GM10248 (cell line): Measurements from ENCODE around the gene ABR.

Experiments
- CTCF ChIA-PET: fragments of 300-600 bp; sonication (Branson Sonifier 250); formaldehyde crosslinking; extraction: SDS; loops from one replicate; lab custom pipeline; 2021; ENCODE audit warnings: antibody characterized with exemption; lab: Yijun Ruan, JAX
- POLR2A ChIA-PET: fragments of 350-650 bp; sonication (Branson Sonifier 250); formaldehyde crosslinking; extraction: SDS; loops from one replicate; lab custom pipeline; 2020; ENCODE audit warnings: antibody characterized with exemption; lab: Yijun Ruan, JAX
- DNase-seq: peaks from one replicate; pipeline ENCODE4 v3.0.0; 2012; ENCODE audit errors: extremely low spot score
- TF ChIP-seq, protein P1 (sequence below): IDR thresholded peaks from 2 replicates; pipeline ENCODE4 v1.5.1; 2012; ENCODE audit warnings: mild to moderate bottlenecking, low read depth; ENCODE audit errors: extremely low read depth, missing control alignments, control extremely low read depth

The ABR gene

GRCh38 chr17:1147664-1148063, 32.1 kb downstream of the ABR start:
- ChIA-PET CTCF (interaction anchor here (0.9 to 4.0 kb wide), 2 partner anchors 17 to 25 kb away, joined by 3 to 15 read pairs; no protein-coding TSS in a partner anchor), POLR2A (interaction anchor here (0.6 to 0.7 kb wide), 2 partner anchors 81 to 232 kb away, joined by 3 to 4 read pairs; no protein-coding TSS in a partner anchor)
- DNase-seq, result no peak
- TF ChIP-seq, protein P1, sequence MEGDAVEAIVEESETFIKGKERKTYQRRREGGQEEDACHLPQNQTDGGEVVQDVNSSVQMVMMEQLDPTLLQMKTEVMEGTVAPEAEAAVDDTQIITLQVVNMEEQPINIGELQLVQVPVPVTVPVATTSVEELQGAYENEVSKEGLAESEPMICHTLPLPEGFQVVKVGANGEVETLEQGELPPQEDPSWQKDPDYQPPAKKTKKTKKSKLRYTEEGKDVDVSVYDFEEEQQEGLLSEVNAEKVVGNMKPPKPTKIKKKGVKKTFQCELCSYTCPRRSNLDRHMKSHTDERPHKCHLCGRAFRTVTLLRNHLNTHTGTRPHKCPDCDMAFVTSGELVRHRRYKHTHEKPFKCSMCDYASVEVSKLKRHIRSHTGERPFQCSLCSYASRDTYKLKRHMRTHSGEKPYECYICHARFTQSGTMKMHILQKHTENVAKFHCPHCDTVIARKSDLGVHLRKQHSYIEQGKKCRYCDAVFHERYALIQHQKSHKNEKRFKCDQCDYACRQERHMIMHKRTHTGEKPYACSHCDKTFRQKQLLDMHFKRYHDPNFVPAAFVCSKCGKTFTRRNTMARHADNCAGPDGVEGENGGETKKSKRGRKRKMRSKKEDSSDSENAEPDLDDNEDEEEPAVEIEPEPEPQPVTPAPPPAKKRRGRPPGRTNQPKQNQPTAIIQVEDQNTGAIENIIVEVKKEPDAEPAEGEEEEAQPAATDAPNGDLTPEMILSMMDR, result no peak

DNA sequence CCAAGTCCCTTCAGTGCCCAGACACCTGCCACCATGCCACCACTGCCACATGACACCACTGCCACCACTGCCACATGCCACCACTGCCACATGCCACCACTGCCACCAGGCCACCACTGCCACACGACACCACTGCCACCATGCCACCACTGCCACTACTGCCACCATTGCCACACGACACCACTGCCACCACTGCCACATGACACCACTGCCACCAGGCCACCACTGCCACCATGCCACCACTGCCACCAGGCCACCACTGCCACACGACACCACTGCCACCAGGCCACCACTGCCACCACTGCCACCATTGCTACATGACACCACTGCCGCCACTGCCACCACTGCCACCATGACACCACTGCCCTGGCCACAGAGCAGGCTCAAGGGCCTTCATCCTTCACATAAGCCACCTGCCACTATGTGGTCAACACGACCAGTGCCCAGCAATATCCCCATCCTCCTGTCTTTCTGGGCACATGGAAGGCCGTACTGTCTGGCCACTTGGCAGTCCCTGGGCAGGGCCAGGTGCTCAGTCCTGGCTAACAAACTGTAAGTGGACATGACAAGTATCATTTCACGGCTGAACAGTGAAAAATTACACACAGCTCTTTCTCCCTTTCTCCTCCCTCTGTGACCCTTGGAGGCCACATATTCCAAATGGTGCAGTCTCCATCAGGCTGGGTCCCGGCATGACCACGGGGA, 33.1 kb downstream of the ABR start:
- TF ChIP-seq, protein P1, result no peak
- no peak for DNase-seq
- ChIA-PET CTCF (interaction anchor here (1.4 to 4.0 kb wide), 2 partner anchors 17 to 24 kb away, joined by 3 to 15 read pairs; no protein-coding TSS in a partner anchor), POLR2A (no interaction called here)

- CTCF ChIA-PET, result interaction anchor here (1.0 to 3.7 kb wide), 4 partner anchors 15 to 42 kb away, joined by 3 to 15 read pairs (median 6); no protein-coding TSS in a partner anchor
- POLR2A ChIA-PET, result no interaction called here
- TF ChIP-seq, protein P1, result no peak
- DNase-seq, result no peak
These were observed 34.3 kb downstream of the ABR start for GRCh38 chr17:1145311-1145986.

- ChIA-PET CTCF (interaction anchor here (1.5 to 3.7 kb wide), 3 partner anchors 21 to 43 kb away, joined by 7 to 15 read pairs (median 10); no protein-coding TSS in a partner anchor), POLR2A (no interaction called here)
- TF ChIP-seq, protein P1, result no peak
- DNase-seq, result no peak
These were observed 35.6 kb downstream of the ABR start for GRCh38 chr17:1144162-1144561.

GRCh38 chr17:1143573-1143972, 36.2 kb downstream of the ABR start:
- TF ChIP-seq, protein P1, result no peak
- POLR2A ChIA-PET, result no interaction called here
- CTCF ChIA-PET, result interaction anchor here (1.5 to 3.7 kb wide), 3 partner anchors 21 to 44 kb away, joined by 7 to 15 read pairs (median 10); no protein-coding TSS in a partner anchor
- no peak for DNase-seq

- TF ChIP-seq, protein P1, result no peak
These were observed 37.2 kb downstream of the ABR start for GRCh38 chr17:1142561-1142971.

More at GRCh38 chr17:1142561-1142971, 37.2 kb downstream of the ABR start:
- CTCF ChIA-PET, result interaction anchor here (2.8 to 3.7 kb wide), 2 partner anchors 20 to 45 kb away, joined by 10 to 15 read pairs; no protein-coding TSS in a partner anchor
- no peak for DNase-seq
- POLR2A ChIA-PET, result no interaction called here
